ENCODE results near the gene FAM193B.

Gene FAM193B

GRCh38 chr5:177515580-177515979, 38.8 kb downstream of the FAM193B start:
- DNase-seq (ENCODE audit: low read depth in 2 of 2): no peak

- no peak for DNase-seq (ENCODE audit: low read depth in 2 of 2)
Measured at GRCh38 chr5:177514541-177514940, 39.8 kb downstream of the FAM193B start.

GRCh38 chr5:177513500-177513899, 40.9 kb downstream of the FAM193B start:
- DNase-seq (ENCODE audit: low read depth in 2 of 2): no peak

- no peak for DNase-seq (ENCODE audit: low read depth in 2 of 2)
Measured at GRCh38 chr5:177512736-177513380, 41.5 kb downstream of the FAM193B start.

GRCh38 chr5:177511796-177512675, 42.3 kb downstream of the FAM193B start:
- no peak for DNase-seq (ENCODE audit: low read depth in 2 of 2)

GRCh38 chr5:177511181-177511580, 43.2 kb downstream of the FAM193B start:
- no peak for DNase-seq (ENCODE audit: low read depth in 2 of 2)

GRCh38 chr5:177510567-177511053, 43.8 kb downstream of the FAM193B start:
- no peak for DNase-seq (ENCODE audit: low read depth in 2 of 2)

GRCh38 chr5:177509991-177510566, 44.3 kb downstream of the FAM193B start:
- DNase-seq (ENCODE audit: low read depth in 2 of 2): no peak

GRCh38 chr5:177509381-177509951, 44.9 kb downstream of the FAM193B start, which contains the start of gene DOK3:
Gene DOK3 (minus strand): TSS chr5:177509826. CDS start chr5:177509540, 286 bp downstream.
- DNase-seq (ENCODE audit: low read depth in 2 of 2): no peak

GRCh38 chr5:177508837-177509236, 45.5 kb downstream of the FAM193B start:
- no peak for DNase-seq (ENCODE audit: low read depth in 2 of 2)

- no peak for DNase-seq (ENCODE audit: low read depth in 2 of 2)
Measured at GRCh38 chr5:177508221-177508611, 46.1 kb downstream of the FAM193B start.

- no peak for DNase-seq (ENCODE audit: low read depth in 2 of 2)
Measured at GRCh38 chr5:177507596-177508220, 46.7 kb downstream of the FAM193B start.

- DNase-seq (ENCODE audit: low read depth in 2 of 2): no peak
Measured at GRCh38 chr5:177507165-177507564, 47.2 kb downstream of the FAM193B start.

GRCh38 chr5:177505075-177505474, 49.3 kb downstream of the FAM193B start:
- no peak for DNase-seq (ENCODE audit: low read depth in 2 of 2)

GRCh38 chr5:177504086-177505056, 50.0 kb downstream of the FAM193B start:
- DNase-seq (ENCODE audit: low read depth in 2 of 2): no peak

- DNase-seq (ENCODE audit: low read depth in 2 of 2): no peak
Measured at GRCh38 chr5:177503351-177504085, 50.8 kb downstream of the FAM193B start.

GRCh38 chr5:177502886-177503285, 51.5 kb downstream of the FAM193B start:
- no peak for DNase-seq (ENCODE audit: low read depth in 2 of 2)

GRCh38 chr5:177501874-177502678, 52.3 kb downstream of the FAM193B start:
- DNase-seq (ENCODE audit: low read depth in 2 of 2): no peak
